HG03520 (cell line): ENCODE results near the gene EEIG1.
"Not testable (repeated sequence)": the region's sequence is repeated elsewhere in the genome, so short reads cannot be mapped to it uniquely, and the experiment has no call there.

Experiments used
- ATAC-seq: cut with Tn5 transposase; IDR thresholded peaks from one replicate; pipeline ENCODE4 v1.9.1; 2021; ENCODE audit warnings: mild to moderate bottlenecking, moderate library complexity; ENCODE audit not compliant: unreplicated experiment

EEIG1 gene

DNA sequence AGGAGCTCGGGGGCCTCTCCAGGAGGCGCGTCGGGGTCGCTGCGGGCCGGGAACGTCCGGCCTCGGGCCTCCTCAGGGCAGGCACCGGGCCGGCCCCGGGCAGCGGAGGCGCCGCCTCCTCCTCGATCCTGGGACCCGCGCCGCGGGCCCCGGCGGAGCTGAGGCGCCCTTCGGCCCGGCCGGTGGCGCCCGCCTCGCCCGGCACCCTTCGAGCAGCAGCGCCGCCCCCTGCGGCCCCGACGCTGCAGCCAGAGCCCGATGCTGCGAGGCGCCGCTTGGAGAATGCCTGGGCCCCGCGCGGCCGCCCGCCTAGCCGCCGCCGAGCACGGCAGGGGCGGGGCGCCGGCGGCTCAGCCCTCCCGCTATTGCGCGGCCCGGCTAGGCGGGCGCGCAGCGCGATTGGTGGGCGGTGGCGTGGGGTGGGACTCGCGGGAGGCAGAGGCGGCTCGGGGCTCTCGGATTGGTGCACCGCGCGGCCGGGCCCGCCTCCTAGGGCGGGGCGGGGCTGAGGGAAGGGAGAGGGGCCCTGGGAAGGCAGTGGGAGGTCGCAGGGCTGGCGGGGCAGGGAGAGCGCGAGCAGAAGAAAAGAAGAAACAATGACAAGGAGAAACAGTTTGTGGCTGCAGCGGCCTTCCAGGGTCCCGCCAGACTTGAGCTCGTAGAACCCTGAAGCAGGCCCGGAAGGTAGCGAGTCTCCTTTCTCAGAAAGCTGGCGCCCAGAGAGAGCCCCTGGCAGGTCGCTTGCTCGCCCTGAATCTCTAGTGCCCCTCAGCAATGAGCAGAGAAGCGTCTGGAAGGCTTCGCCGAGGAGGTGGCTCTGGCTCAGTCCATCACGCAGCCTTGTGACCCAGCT, at the start of gene EEIG1:
Gene EEIG1, minus strand, starts transcription at position 284 of the 853 bp plus-strand sequence. CDS start 852 bp downstream, outside the sequence.
- peak; percentile 60 for ATAC-seq

DNA sequence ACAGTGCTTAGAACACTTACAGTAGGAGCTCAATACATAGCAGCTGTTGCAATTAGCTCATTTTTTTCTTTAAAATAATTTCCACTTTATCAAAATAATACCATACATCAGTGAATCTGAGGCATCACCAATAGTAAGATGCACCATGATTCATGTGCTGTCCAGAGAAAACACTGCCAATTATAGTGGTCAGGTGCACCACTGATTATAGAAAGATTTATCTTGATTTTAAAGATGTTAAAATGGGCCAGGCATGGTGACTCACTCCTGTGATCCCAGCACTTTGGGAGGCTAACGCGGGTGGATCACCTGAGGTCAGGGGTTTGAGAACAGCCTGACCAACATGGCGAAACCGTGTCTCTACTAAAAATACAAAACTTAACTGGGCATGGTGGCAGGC, 46.9 kb upstream of the EEIG1 start:
- ATAC-seq: no peak

DNA sequence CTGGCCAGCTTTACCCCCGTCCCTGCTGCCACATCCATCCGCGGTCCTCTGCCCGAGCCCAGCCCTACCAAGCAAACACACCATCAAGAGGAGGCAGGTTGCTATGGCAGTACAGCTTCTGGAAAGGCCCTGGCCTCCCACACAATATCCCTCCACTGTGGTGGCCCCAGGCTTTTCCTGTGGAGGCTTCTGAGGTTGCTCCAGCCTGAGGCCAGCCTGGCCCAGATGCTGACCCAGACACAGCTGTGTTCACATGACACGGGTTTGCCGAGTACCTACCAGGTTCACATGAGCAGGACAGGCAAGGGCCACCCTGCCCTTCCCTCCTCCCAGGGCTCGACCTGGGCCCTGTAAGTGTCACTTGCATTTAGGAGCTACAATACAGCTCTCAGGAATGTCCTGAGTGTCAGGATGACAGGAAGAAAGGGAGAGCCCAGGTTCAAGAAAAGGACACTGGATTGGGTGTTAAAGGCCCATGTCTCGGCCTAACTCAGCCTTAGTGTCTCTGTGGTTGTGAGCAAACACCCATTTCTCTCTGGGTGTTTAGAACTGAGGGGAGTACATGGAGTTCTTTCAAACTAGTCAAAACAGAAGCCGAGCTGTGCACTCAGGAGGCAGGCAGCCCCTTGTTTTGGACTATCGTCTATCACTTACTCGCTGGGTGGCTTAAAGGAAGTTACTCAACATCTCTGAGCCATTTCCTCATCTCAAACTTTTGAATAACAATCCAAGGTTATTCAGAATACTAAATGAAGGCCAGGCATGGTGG, 46.2 kb upstream of the EEIG1 start:
- no peak for ATAC-seq

DNA sequence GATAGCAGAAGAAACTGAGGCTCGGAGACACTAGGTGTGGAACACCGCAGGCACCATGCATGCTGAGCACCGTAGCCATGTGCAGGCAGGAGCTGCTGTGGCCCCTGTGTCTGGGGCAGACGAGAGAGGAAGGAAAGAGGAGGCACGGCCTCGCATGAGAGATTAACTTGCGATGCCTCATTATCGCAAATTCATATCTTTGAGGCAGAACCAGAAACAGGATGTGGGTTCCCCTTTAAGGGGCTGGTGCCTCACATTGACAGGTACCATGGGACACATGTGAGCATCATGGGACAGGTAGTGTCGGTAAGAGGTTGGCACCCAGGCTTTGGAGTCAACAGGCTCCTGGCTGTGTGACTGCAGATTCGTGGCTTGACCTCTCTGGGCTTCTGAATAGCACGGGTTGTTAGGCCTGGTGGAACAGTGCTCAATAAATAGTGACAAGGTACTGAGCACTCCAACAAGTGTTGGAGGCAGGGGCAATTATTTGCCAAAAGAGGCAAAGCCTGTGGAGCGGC, 45.5 kb upstream of the EEIG1 start:
- no peak for ATAC-seq

GRCh38 chr9:128025736-128026135, 44.9 kb upstream of the EEIG1 start:
- no peak for ATAC-seq

DNA sequence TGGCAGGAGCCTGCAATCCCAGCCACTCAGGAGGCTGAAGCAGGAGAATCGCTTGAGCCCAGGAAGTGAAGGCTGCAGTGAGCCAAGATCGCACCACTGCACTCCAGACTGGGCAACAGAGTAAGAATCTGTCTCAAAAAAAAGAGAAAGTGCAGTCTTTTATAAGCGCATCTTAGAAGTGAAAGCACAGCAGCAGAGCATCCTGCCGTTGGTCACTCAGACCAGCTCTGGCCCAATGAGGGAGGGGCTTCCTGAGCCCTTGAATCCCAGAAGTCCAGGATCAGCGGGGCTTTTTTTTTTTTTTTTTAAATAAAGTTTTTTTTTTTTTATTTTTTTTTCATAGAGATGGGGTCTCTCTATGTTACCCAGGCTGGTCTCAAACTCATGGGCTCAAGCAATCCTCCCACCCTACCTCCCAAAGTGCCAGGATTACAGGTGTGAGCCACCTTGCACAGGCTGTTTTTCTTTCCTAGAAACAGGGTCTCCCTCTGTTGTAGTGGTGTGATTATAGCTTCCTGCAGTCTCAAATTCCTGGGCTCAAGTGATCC, 44.0 kb upstream of the EEIG1 start:
- ATAC-seq: no peak

DNA sequence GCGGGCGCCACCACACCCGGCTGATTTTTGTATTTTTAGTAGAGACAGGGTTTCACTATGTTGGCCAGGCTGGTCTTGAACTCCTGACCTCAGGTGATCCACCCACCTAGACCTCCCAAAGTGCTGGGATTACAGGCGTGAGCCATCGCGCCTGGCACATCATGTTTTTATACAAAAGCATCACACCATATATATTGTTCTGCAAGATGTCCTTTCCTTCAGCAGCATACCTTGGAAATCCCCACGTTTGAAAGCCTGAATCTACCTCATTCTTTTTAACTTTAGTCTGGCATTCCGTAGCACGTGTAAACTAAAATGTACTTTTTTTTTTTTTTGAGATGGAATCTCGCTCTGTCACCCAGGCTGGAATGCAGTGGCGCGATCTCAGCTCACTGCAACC, 42.9 kb upstream of the EEIG1 start:
- ATAC-seq: not testable (repeated sequence)

- no peak for ATAC-seq
Observed at GRCh38 chr9:128022886-128023285, 42.1 kb upstream of the EEIG1 start.

- ATAC-seq: no peak
Observed at GRCh38 chr9:128021098-128021497, 40.3 kb upstream of the EEIG1 start.

GRCh38 chr9:128020692-128021091, 39.9 kb upstream of the EEIG1 start:
- ATAC-seq: no peak

DNA sequence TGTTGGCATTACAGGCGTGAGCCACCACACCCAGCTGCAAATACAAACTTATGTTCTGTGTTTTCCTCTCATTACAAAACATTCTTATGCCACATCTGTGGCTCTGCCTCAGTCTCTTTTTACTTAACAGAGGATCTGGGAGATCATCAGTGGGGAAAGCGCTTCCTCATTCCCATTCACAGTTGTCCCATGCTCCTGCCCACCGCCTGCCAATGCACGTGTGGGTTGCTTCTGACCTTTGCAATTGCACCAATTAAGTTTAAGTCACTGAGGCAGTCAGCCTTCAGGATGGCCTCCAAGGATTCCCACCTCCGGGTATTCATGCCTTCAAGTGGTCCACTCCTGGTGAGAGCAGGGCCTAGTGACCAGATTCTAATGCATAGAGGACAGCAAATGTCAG, 34.9 kb upstream of the EEIG1 start:
- ATAC-seq: no peak

GRCh38 chr9:128011071-128011817, 30.5 kb upstream of the EEIG1 start:
- no peak for ATAC-seq

GRCh38 chr9:128009639-128010038, 28.9 kb upstream of the EEIG1 start:
- no peak for ATAC-seq

- ATAC-seq: no peak
Observed at GRCh38 chr9:128008171-128008570, 27.4 kb upstream of the EEIG1 start.

- ATAC-seq: no peak
Observed at GRCh38 chr9:128007566-128008138, 26.9 kb upstream of the EEIG1 start.

- ATAC-seq: no peak
Observed at GRCh38 chr9:128006332-128006996, 25.7 kb upstream of the EEIG1 start.

GRCh38 chr9:128005923-128006322, 25.1 kb upstream of the EEIG1 start:
- no peak for ATAC-seq

GRCh38 chr9:128003966-128004604, 23.3 kb upstream of the EEIG1 start:
- ATAC-seq: no peak

GRCh38 chr9:128002959-128003358, 22.2 kb upstream of the EEIG1 start:
- ATAC-seq: no peak
